Prostate gland (tissue), 2 donors: ENCODE measurements around the gene SOCS6.

ENCODE experiments used
- CTCF ChIP-seq, 4 experiments: fragments of 200-600 bp in 2 of 4; fragments of 450-650 bp in 2 of 4; sonication (generic) in 2 of 4; IDR thresholded peaks; 1 replicate in 3 of 4; 2 replicates in 1 of 4; pipeline ENCODE4 v1.5.1; 2016 to 2019; ENCODE audit warnings: antibody characterized with exemption in 4 of 4, mild to moderate bottlenecking in 2 of 4, moderate library complexity in 2 of 4
- POLR2AphosphoS5 ChIP-seq: sonication (generic); formaldehyde crosslinking; IDR thresholded peaks from one replicate; pipeline ENCODE4 v1.6.1; 2017; ENCODE audit warnings: antibody characterized with exemption

DNA sequence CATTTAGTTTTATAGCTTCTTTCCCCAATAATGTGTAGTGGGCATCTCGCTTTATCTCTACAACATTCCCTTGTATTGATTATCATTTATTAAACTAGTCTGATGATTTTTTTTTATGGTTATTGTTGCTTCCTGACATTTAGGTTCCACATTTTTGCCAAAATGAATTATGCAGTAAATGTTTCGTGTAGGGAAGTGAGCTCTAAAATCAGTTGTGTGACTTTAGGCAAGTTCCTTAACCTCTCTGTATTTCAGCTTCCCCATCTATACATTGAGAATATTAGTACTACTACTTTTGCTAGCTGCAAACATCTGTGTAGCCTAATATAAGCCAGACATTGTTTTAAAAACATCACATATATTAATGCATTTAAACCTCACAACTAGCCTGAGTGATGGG, 22.9 kb downstream of the SOCS6 start:
- TF ChIP-seq CTCF (IDR thresholded peaks at IDR 0.05) (no peak), POLR2AphosphoS5 (no peak)
